GM21576 (cell line): ENCODE measurements around the gene MIA.
"Not testable (repeated sequence)": the region's sequence is repeated elsewhere in the genome, so short reads cannot be mapped to it uniquely, and the experiment has no call there.

ENCODE experiments used
- ATAC-seq: cut with Tn5 transposase; IDR thresholded peaks from one replicate; pipeline ENCODE4 v1.9.1; 2021; ENCODE audit warnings: mild to moderate bottlenecking, moderate library complexity; ENCODE audit not compliant: unreplicated experiment

MIA gene

GRCh38 chr19:40774916-40775631 is at the start of gene MIA:
TSS of gene MIA (plus strand) at chr19:40775521. CDS start at chr19:40775543, 22 bp downstream.
- ATAC-seq = no peak

GRCh38 chr19:40726279-40726678 is 49.0 kb upstream of the MIA start:
- ATAC-seq = no peak

- not testable (repeated sequence) for ATAC-seq
Observed at GRCh38 chr19:40730065-40730464, 45.3 kb upstream of the MIA start.

GRCh38 chr19:40732304-40732703 is 43.0 kb upstream of the MIA start:
- not testable (repeated sequence) for ATAC-seq

GRCh38 chr19:40733149-40733548 is 42.2 kb upstream of the MIA start:
- no peak for ATAC-seq

- no peak for ATAC-seq
Observed at GRCh38 chr19:40735013-40735771, 40.1 kb upstream of the MIA start.

- ATAC-seq = no peak
Observed at GRCh38 chr19:40736661-40737060, 38.7 kb upstream of the MIA start.

GRCh38 chr19:40737102-40737644 is 38.1 kb upstream of the MIA start:
- no peak for ATAC-seq

GRCh38 chr19:40739030-40739839 is 36.1 kb upstream of the MIA start:
- ATAC-seq = no peak

GRCh38 chr19:40739871-40740703 is 35.2 kb upstream of the MIA start:
- ATAC-seq = no peak

- ATAC-seq = no peak
Observed at GRCh38 chr19:40740747-40741146, 34.6 kb upstream of the MIA start.

GRCh38 chr19:40741527-40742390 is 33.6 kb upstream of the MIA start:
- ATAC-seq = no peak

GRCh38 chr19:40742477-40742876 is 32.8 kb upstream of the MIA start:
- no peak for ATAC-seq

- no peak for ATAC-seq
Observed at GRCh38 chr19:40742886-40743285, 32.4 kb upstream of the MIA start.

GRCh38 chr19:40743926-40744325 is 31.4 kb upstream of the MIA start:
- ATAC-seq = no peak

- ATAC-seq = no peak
Observed at GRCh38 chr19:40744554-40745401, 30.5 kb upstream of the MIA start.

- ATAC-seq = no peak
Observed at GRCh38 chr19:40745402-40745780, 29.9 kb upstream of the MIA start.

- no peak for ATAC-seq
Observed at GRCh38 chr19:40747536-40747935, 27.8 kb upstream of the MIA start.
